Ovary (tissue), 10 donors: ENCODE results near the gene CORO6. TPM values are rescaled to one million over a fixed set of nuclear protein-coding genes. Genes with fewer than 3 reads are reported as not detected.
A peak's percentile ranks its signal among the peaks of the same experiment; 100 is the strongest.

Experiments
- DNase-seq, 5 donors: peaks; one replicate each; pipeline ENCODE4 v3.0.0-alpha.2; 2019 to 2020
- H3K27ac ChIP-seq, 2 donors: fragments of 200-600 bp; one replicate each; pipeline versions ENCODE4 v1.5.1 to v1.8.0; 2019 to 2022
- H3K27me3 ChIP-seq: fragments of 200-600 bp; one replicate; pipeline ENCODE4 v1.8.0; 2022
- H3K36me3 ChIP-seq: fragments of 200-600 bp; sonication (generic); one replicate; pipeline ENCODE4 v1.5.1; 2019
- H3K4me1 ChIP-seq: one replicate; pipeline ENCODE4 v1.8.1; 2013; ENCODE audit warnings: mild to moderate bottlenecking, moderate library complexity; ENCODE audit not compliant: insufficient read depth
- H3K4me3 ChIP-seq: fragments of 200-600 bp; sonication (generic); one replicate; pipeline ENCODE4 v1.5.1; 2017
- H3K9me3 ChIP-seq, 2 donors: fragments of 200-600 bp in 1 of 2; sonication (generic) in 1 of 2; one replicate each; pipeline versions ENCODE4 v1.5.1 to v1.8.1; 2013 to 2019; ENCODE audit warnings: mild to moderate bottlenecking in 1 of 2, moderate library complexity in 1 of 2
- CTCF ChIP-seq, 3 donors: fragments of 450-650 bp in 2 of 3; fragments of 200-600 bp in 1 of 3; IDR thresholded peaks; one replicate each; pipeline versions ENCODE4 v1.5.1 to v1.8.0; 2016 to 2022; ENCODE audit warnings: antibody characterized with exemption in 3 of 3, mild to moderate bottlenecking in 1 of 3
- EP300 ChIP-seq: sonication (generic); formaldehyde crosslinking; IDR thresholded peaks from one replicate; pipeline ENCODE4 v1.6.1; 2017; ENCODE audit warnings: antibody characterized with exemption
- POLR2A ChIP-seq: fragments of 450-650 bp; IDR thresholded peaks from one replicate; pipeline ENCODE4 v1.6.1; 2017; ENCODE audit warnings: antibody characterized with exemption, mild to moderate bottlenecking, moderate library complexity
- WGBS, 3 donors: extraction: QIAGEN DNeasy Blood & Tissue Kit in 1 of 3; methylation state at CpG; one replicate each; pipeline versions ENCODE4 v1.1.5 to v1.1.7; 2013 to 2017; 5-methylcytosine and 5-hydroxymethylcytosine counted together
- intact Hi-C, 4 donors: fragments of 100-400 bp; cut with DNase I; formaldehyde crosslinking; loops; one replicate each; pipeline versions ENCODE4 v1.11.0 to v1.15.1; 2022 to 2023
- long read RNA-seq, 3 donors: library from polyadenylated mRNA in 2 of 3; unstranded in 2 of 3; transcript quantifications; one replicate each; pipeline ENCODE4 v2.0.0 and lab custom pipeline, GENCODE V29; 2021 to 2026
- polyA plus RNA-seq, 2 donors: library from polyadenylated mRNA; stranded (reverse); fragments of 200-250 nt in 1 of 2; fragments of 350-450 nt in 1 of 2; fragmentation: Illumina TruSeq in 1 of 2; extraction: RNeasy Lipid Tissue Mini Kit (QIAGEN cat#74804) in 1 of 2; gene quantifications; one replicate each; pipeline ENCODE4 v1.2.3, GENCODE V29; 2013 to 2014
- total RNA-seq, 7 donors: library from RNA; depleted of rRNA in 2 of 7; stranded (reverse); fragments of >200 nt in 2 of 7; fragmentation: NEBNext Ultra II Directional in 3 of 7; extraction: Animal tissue kit (Norgen Biotek cat#: 25700) in 3 of 7; gene quantifications; one replicate each; pipeline versions ENCODE4 v1.1.0 to v1.2.4, GENCODE V29; 2016 to 2023
- donor health status: DM: no; HTN: no; CAD: no; lungs with moderate emphysema.
- donor health status: DM: no; HTN: no; CAD: no.
- donor health status: Bipolar disorder and iron deficiency.
- donor health status: DM: yes; HTN: yes; CAD: no.
- donor health status: DM: no; HTN: no; CAD: no.
- donor health status: DM: yes; HTN: yes; CAD: no.

CORO6 gene
- total RNA-seq (1 to 10 TPM; 1.2 to 9.0 (median 3.5) TPM), polyA plus RNA-seq (1 to 10 TPM; 2.1 to 4.2 TPM)
- long read RNA-seq, donor 1, partial matches to known transcripts = 2 of 5 reads
- long read RNA-seq, donor 1, other reads (novel, unspliced or antisense) = 3 of 5 reads
- long read RNA-seq, donor 2, partial matches to known transcripts = 6 of 7 reads
- long read RNA-seq, donor 2, other reads (novel, unspliced or antisense) = 0 of 7 reads
- long read RNA-seq, donor 3, partial matches to known transcripts = 1 of 12 reads
- long read RNA-seq, donor 3, other reads (novel, unspliced or antisense) = 10 of 12 reads

GRCh38 chr17:29622337-29623282, at the start of gene CORO6:
Gene CORO6, minus strand, starts transcription at chr17:29622912. Its CDS starts 1,491 bp downstream, at chr17:29621421.
- H3K4me1 ChIP-seq = peaks cover 2% of the 10 kb centered on the region
- DNase-seq = peak; percentile 44 to 80 (median 69)
- intact Hi-C loops = loop anchor here in 1 of 4 donors (10.0 kb wide), 1 partner anchor 152 kb away; no protein-coding TSS in a partner anchor
- WGBS, 3 donors = 2 to 7% (median 2%) methylated on average over 38 to 77 of the region's 77 CpGs
- peak within 1 kb of the TSS; percentile 50 for H3K4me3 ChIP-seq
- H3K27ac ChIP-seq = no peak within 1 kb of the TSS
- H3K27me3 ChIP-seq = no peaks in the 10 kb centered on the region
- no peaks in the 10 kb centered on the region for H3K9me3 ChIP-seq
- TF ChIP-seq POLR2A = no peak
- no peaks in the 10 kb centered on the region for H3K36me3 ChIP-seq

GRCh38 chr17:29671661-29672060, 48.9 kb upstream of the CORO6 start:
- Histone ChIP-seq H3K27me3 (no peaks in the 10 kb centered on the region), H3K4me1 (no peaks in the 10 kb centered on the region), H3K27ac (no peak overlapping the region), H3K9me3 (no peaks in the 10 kb centered on the region), H3K36me3 (no peaks in the 10 kb centered on the region), H3K4me3 (no peak overlapping the region)
- TF ChIP-seq EP300 (no peak), POLR2A (no peak), CTCF (IDR thresholded peaks at IDR 0.05) (no peak)
- intact Hi-C loops = no loop called here
- no peak for DNase-seq
- WGBS, 3 donors = 94 to 96% (median 95%) methylated on average over 5 of the region's 5 CpGs

GRCh38 chr17:29669266-29669665, 46.6 kb upstream of the CORO6 start:
- Histone ChIP-seq H3K4me3 (no peak overlapping the region), H3K27me3 (no peaks in the 10 kb centered on the region), H3K4me1 (no peaks in the 10 kb centered on the region), H3K36me3 (no peaks in the 10 kb centered on the region), H3K9me3 (no peaks in the 10 kb centered on the region), H3K27ac (no peak overlapping the region)
- DNase-seq = no peak
- intact Hi-C loops = no loop called here
- TF ChIP-seq CTCF (IDR thresholded peaks at IDR 0.05) = no peak
- TF ChIP-seq POLR2A = no peak
- TF ChIP-seq EP300 = no peak

DNA sequence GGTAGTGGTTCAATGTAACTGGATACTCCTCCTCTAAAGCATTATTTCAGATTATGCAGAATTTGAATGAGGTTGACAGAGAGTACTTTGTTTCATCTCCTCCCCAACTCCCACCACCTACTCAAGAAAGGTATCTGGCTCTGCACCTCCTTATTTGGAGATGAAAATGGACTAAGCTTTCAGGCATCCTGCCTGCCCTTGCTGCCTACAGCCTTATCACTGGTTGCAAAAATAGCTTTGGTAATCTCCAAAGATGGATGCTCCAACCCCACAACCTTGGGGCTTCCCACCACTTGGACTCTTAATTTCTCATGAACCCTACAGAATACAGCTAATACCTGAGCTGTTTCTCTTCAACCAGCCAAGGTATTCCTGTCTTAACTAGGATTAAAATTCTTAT, 45.3 kb upstream of the CORO6 start:
- Histone ChIP-seq H3K27ac (no peak overlapping the region), H3K36me3 (no peaks in the 10 kb centered on the region), H3K9me3 (no peaks in the 10 kb centered on the region), H3K27me3 (no peaks in the 10 kb centered on the region), H3K4me1 (no peaks in the 10 kb centered on the region), H3K4me3 (no peak overlapping the region)
- no peak for DNase-seq
- no peak for TF ChIP-seq POLR2A
- TF ChIP-seq CTCF (IDR thresholded peaks at IDR 0.05) = no peak
- TF ChIP-seq EP300 = no peak
- intact Hi-C loops = no loop called here

- no peak for TF ChIP-seq POLR2A
- TF ChIP-seq CTCF (IDR thresholded peaks at IDR 0.05) = no peak
- TF ChIP-seq EP300 = no peak
- no peak overlapping the region for H3K27ac ChIP-seq
- H3K9me3 ChIP-seq = no peaks in the 10 kb centered on the region
- DNase-seq = no peak
- no peaks in the 10 kb centered on the region for H3K27me3 ChIP-seq
- H3K4me3 ChIP-seq = no peak overlapping the region
- no peaks in the 10 kb centered on the region for H3K36me3 ChIP-seq
- H3K4me1 ChIP-seq = no peaks in the 10 kb centered on the region
- intact Hi-C loops = no loop called here
- WGBS, 3 donors = 28 to 49% (median 37%) methylated on average over 1 of the region's 1 CpG
Measured at GRCh38 chr17:29665481-29665810, 42.7 kb upstream of the CORO6 start.
